GOT3 (cell line): ENCODE results near the gene SIDT1.

ENCODE experiments used
- DNase-seq: peaks from one replicate; lab custom pipeline; 2025; ENCODE audit warnings: mixed read lengths; lab: John Stamatoyannopoulos, UW

Gene SIDT1

DNA sequence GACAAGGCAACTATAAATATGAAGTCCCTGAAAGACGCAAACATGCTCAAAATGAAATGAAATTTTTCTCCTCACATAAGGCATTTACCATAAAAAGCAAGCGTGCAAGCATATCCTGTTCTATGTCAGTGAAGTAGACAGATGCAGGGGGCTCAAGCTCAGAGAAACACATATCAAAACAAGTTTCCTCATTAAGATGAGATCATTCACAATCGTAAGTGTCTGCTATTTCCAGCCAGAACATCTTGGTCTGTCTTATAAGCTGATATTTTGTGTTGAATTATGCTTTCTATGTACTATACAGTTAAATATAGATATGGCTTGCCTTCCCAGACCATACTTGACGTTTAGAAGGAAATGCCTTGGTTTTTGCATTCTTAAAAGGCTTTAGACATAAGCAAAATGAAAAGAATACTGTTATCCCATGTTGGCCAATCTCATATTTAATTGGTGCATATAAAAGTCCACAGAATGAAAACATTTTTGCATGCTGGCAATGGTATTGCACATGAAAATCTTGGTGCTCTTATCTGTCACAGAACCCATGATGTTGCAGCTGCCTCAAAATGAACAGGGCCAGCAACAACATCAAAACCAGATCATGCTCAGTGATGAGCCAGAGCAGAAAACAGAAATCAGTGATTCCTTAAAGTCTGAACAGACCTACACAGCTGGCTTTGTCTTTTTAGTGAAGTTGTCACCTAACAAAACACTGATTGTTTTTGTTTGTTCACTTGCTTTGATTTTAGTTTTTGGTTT lies 65.4 kb downstream of the SIDT1 start:
- no peak for DNase-seq

DNA sequence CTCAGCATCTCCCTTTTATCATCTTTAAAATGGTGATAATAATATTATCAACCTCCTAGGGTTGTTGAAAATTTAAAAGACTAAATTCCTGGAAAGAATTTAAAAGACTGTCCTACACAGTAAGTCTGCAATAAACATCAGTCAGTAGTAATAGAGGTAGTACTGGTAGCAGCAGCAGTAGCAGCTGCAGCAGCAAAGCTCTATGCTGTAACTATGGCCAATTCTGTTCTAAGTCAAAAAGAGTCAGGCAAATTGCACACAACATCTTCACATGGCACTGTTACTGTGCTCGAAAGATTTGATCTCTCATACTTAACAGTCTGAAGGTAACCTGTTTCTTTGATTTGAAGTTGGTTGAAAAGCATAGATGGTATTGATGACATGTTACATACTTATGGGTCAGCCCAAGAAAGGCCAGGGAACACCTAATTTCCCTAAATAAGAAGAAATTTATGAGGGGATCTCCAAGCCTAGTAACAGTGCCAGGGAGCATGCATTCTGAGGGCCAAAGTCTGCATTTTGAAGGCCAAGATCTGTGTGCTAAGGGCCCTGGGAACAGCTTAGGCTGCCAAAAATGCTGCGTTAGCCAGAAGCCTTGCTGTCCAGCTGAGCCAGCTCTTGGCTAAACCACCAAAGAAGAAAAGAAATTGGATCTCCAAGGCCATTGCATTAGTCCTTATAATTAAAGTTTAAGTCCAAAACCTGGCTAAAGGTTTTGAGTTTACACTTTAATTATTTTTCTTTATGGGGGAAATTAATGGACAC lies 68.2 kb downstream of the SIDT1 start:
- no peak for DNase-seq

DNA sequence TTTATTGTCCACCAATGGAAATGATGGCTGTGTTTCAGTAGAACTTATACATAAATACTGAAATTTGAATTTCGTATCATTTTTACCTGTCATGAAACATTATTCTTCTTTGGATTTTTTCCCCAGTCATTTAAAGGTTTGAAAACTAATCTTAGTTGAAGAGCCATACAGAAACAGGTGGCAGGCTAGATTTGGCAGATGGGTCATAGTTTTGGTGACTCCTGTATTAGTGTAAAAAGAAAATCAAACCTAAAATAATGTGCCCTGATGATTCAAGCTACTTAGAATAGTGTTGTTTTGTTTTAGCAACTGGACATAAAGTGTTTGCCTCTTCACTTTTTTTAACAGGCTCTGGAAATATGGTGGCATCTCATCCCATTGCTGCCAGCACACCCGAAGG lies 68.9 kb downstream of the SIDT1 start:
- no peak for DNase-seq

DNA sequence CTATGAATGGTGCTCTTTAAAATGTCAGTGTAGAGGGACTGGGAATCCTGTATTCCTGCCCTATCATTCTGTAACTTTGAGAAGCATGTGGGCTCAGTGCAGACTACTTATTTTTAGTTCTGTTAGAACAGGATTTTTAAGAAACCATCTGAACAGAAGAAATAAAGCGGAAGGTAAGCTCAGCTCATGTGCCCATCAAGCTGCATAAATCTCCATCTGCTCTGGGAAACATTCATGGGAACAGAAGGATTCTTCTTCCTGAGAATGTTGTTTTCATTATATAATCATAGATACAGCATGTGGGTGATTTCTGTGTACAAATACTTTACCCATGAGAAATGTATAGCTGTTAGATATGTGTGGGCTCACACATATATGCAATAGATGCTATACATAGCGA lies 69.9 kb downstream of the SIDT1 start:
- DNase-seq = no peak

DNA sequence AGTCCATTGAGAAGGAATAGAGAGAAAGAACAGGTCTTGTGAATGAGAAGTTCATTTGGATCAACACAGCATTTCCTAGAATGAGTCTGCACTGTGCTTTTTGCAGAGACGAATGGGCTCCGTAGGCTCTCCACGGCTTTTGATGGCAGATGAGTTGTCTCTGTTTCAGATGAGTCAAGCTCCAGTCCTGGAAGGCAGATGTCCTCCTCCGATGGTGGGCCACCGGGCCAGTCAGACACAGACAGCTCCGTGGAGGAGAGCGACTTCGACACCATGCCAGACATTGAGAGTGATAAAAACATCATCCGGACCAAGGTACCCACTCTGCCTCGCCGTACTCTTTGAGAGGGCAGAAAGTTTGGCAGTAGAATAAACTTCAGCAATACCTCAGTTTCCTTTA lies 70.5 kb downstream of the SIDT1 start:
- no peak for DNase-seq

DNA sequence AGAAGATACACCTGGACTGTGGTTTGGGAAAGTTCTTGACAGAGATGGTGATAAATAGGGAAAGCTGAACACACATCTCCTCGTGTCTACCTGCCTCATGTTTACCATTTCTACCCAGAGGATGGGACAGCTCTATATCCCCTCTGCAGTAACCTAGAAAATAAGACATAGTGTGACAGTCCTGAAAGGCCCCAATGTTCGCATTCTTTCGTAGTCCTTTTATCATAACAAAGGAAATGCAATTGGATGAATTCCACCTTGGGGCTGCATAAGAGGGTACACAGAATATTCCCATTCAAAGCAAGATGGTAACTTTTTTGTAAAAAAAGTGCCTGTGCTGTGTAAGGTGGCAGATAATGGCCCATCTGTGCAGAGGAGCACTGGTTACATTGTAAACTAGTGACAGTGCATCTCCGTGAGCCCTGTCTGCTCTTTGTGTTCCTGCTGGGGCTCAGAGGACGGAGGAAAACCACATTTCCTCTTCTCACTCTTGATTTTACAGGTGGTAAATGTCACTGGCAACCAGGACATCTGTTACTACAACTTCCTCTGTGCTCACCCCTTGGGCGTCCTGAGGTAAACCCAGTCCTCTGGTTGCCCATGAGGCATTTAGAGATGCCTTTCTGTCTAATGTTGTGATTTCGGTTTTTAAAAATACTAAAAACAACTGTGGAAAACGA lies 74.3 kb downstream of the SIDT1 start:
- DNase-seq = no peak

DNA sequence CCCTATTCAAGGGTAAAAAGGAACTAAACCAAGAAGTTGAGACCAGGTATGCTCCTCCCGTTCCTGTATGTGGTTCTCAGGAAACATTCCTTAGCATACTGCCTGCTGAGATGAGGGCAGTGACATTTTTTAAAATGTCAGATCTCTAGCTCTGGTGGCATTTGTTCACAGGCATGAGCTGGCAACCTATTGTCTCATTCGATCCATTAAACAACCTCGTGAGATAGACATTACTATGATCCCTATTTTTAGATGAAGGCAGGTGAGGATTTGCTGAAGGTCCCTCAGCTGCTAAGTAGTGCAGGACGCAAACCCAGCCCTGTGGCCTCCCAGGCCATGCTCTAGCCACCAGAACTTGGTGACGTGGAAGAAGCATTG lies 74.9 kb downstream of the SIDT1 start:
- no peak for DNase-seq

DNA sequence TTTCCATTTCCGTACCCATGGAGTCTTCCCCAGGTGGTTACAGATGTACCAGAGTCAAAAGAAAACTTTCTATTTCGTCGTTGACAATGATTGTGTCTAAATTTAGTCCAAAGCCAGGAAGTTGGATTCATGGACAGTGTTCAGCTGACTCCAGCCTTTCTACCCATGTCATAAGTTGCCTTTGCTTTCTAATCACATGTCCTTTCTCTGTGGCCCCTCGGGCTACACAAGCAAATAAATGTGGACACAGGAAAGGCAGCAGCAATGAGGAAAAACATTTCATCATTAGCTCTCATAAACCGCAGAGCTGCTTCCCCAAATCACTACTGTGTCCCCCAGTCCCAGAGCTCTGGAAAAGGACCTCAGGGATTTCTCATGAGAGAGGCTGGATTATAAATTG lies 82.0 kb downstream of the SIDT1 start:
- no peak for DNase-seq

DNA sequence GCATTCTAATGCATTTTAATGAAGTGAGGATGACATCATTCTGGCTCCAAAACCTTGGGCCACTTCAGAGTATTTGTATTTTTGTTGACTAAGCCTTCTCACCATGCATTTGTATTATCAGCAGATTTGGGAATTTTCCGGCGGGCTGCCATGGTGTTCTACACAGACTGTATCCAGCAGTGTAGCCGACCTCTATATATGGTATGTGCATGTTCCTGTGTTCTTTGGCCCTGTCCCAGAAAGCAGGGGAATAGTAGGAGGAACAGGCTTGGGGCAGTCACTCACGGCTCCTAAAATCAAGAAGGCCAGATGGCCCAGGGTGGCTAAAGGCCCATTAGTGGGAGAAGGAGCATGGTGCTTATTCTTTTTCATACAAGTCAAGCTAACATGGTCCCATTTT lies 83.6 kb downstream of the SIDT1 start:
- DNase-seq = no peak

DNA sequence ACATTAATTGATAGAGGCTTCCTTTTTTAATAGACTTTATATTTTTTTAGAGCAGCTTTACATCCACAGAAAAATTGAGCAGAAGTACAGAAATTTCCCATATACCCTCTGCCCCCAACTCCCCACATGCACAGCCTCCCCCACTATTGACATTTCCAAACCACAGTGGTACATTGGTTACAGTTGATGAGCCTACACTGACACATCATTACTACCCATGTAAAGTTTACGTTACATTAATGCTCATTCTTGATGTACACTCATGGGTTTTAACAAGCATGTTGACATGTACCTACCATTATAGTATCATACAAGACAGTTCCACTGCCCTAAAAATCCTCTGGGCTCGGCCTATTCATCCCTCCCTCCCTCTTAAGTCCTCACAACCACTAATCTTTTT lies 85.4 kb downstream of the SIDT1 start:
- DNase-seq = no peak

DNA sequence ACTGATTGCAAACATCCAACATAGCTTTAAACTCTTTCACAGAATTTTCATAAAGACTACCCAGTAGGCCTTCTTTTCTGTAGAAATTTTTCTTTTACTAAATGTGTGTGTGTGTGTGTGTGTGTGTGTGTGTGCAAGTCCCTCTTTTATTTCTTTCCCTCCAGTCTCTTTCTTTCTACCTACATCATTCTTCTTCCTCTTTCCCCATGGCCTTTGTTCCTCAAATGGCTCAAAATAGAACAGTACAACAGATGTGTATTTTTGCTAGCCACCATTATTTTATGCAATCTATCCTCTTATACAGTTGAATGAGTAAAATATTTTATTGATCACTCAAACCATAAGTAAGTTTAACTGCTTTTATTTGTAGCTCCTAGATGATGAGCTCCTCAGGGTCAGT lies 87.7 kb downstream of the SIDT1 start:
- DNase-seq = no peak

DNA sequence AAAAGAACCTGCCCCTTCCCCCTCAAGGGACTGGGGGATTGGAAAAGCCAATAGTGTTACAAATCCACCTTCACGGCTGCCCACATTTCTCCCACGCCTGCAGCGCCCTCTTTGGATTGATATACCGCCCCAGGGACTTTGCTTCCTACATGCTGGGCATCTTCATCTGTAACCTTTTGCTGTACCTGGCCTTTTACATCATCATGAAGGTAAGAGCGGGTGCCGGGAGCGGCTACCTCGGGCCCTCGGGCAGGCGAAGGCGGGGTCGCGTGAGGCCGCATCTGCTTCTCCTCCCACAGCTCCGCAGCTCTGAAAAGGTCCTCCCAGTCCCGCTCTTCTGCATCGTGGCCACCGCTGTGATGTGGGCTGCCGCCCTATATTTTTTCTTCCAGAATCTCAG lies 91.0 kb downstream of the SIDT1 start:
- DNase-seq = no peak

DNA sequence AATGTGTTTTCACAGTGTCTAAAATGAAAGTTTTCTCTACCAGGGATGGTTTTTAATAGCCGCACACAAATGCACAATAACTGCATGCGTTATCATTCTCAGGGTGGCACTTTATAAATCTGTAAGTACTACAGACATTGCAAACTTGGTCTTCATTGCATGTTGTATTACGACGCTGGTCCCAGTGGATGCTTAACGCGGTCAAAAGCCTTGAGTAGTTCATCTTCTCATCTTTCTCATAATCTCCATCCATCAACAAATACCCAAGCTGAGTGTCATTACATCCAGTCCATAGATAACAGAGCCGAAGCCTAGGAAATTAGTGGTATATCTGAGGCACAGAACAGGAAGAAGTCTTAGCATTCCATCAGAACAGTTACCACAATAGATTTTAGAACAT lies 91.5 kb downstream of the SIDT1 start:
- no peak for DNase-seq

DNA sequence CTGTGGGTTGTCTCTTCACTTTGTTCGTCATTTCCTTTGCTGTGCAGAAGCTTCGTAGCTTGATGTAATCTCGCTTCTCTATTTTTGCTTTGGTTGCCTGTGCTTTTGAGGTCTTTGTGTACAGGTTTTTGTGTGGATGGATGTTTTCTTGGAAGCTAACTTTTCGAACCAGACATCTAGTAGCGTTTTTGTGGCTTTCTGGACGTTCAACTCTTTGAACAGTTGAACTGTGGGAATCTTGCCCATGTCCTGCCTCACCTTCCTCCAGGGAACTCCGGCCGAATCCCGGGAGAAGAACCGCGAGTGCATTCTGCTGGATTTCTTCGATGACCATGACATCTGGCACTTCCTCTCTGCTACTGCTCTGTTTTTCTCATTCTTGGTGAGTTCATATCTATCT lies 93.5 kb downstream of the SIDT1 start:
- DNase-seq = no peak

DNA sequence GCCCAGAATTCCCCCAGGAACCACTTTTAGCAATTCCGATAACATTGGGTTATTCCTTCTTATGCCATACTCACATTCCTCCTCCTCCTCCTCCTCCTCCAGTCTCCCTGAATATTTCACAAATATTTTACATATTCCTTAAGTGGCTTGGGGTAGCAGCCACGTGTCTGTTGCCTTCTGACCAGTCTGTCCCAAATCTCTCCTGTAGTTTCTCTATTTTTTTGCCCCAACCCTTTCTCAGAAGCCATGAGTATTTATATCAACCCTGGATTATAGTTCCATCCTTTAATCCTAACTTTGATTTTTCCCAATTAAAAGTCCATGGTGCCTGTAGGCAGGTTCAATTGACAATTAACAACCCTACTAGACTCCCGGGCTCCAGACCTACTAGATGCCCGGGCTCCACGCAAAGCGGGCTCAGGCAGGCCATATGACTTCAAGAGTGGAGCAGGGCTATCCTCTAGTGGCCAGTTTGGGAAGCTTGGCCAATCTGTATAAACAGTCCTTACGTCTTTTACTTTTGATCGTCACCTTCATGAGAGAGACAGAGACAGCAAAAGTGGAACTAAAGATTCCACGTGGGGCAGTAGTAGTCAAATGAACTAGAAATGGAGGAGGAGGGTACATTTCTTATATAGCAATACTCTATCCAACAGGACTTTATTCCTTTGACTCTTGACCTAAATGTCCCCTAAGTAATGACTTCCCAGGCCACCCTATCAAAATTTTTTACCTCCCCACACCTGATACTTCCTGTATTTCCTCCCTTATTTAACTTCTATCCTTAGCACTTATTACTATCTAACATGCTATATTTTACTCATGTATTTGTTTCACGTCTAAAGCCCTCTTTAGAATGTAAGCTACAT lies 94.4 kb downstream of the SIDT1 start:
- peak; percentile 2 for DNase-seq

DNA sequence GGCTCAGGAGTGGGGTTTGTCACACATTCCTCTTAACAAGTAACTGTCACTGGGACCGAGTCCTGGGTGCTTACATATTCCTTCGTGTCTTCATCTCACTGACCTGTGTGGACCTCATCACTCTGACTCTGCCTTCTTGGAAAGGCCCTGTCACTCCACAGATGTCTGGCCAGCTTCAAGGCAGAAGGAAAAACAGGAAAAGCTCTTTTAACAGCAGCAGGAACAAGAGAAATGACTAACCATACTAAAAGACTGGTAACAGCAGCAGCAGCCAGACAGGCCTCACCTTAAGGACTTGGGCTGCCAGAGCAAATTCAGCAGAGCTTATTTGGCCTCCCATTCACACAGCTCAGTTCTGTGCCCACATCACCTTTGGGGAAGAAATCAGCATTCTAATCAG lies 96.0 kb downstream of the SIDT1 start:
- no peak for DNase-seq

DNA sequence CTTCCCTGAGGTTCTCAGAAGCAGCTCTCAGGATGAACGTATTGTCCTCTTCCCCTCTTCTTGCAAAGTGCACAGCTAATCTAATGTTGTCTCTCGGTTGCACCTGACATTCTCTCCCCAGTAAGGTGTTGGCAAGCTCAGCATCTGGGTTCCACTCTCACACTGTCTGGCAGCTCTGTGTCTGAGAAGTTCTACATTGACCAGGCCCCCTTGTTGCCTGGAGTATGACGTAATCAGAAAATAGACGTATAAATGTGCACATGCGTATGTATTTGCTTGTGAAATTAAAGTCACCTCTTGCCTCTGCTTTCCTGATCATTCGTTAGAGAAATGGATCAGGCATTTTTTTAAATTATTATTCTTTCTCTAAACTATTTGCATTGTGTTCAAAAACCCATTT lies 96.4 kb downstream of the SIDT1 start:
- DNase-seq = no peak

DNA sequence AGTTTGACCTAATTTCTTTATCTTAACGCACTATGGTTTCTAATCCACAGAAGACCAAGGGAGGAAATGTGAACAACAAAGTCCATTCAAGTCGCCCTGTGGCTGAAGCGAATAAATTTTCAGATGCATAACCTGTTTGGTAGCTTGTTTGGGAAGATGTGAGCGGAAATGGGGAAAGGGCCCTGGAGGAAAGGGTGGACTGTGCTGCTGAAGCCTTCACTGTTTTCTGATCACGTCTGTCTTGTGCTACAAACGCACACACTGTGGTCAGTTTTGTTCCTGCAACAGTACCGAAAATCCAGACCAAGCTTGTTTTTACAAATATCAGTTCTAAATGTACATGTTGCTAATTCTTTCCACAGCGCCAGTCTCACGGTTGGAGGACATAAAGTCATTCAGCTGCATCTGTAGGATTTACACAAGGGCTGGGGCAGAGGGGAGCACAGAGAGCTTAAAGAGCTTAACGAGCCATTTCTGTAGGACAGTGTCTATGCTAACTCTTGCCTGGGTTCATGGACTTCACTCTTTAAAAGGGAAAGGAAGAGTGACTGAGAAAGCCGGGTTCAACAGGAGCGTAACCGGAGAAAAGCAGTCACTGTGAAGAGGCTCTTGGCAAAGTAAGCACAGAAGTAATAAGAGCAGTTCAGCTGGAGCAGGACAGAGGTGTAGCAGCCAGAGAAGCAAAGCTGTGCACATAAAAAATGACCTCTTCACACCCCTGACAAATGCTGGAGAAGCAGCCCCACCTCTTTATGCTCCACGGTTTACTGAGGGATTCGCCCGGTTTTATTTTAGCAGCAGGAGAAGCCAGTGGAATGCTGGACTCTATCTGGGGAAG lies 97.4 kb downstream of the SIDT1 start:
- DNase-seq = no peak

DNA sequence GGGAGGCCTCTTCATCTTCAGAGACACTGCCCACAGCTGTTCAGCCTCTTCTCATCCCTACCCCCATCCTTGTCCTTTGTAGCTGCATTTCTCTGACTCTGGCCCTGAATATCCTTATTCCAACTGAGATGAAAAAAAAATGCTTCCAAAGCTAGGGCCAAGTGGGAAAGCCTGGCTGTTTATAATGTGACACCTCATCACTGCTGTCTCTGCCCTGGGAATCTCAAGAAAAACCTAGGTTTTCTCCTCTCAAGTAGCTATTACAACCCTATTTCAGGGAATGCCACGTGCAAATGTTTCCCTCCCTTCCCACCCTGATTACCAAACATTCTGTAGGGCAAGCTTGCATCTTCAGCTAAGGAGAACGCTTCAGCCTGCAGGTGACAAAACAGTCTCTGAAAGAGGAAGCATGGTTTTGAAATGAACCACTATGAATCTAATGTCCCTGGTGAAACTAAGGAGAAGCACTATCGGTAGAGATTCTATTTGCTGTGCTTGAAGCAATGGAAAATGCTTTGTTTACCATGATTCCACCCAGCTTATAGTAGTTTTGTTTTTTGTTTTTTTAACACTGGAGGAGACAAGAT lies 98.7 kb downstream of the SIDT1 start:
- DNase-seq = no peak

DNA sequence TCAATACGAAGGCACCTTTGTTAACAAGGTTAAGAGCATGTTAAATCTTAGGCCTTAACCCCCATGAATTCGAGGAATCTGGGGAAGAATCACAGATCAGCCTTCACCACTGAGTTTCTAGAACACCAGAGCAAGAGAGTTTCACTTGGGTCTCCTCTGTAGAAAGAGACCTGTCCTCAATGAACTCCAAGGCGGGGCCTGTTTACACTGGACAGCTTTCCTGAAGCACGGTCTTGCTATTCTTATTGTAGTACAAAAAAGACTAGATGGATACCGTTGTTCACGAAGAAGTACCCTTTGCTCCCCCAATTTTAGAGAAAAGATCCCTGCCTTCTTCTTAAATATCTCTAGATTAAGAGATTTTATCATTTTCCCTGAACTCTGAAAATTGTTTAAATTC lies 99.2 kb downstream of the SIDT1 start:
- no peak for DNase-seq
